DLD1 (cell line): ENCODE measurements around the gene PIH1D1.
"Not testable (repeated sequence)": the region's sequence is repeated elsewhere in the genome, so short reads cannot be mapped to it uniquely, and the experiment has no call there.

ENCODE experiments used
- in situ Hi-C: cut with HindIII; loops from 2 replicates; pipeline ENCODE4 v1.10.0; 2017; ENCODE audit warnings: low sequenced_read_pairs

PIH1D1 gene

DNA sequence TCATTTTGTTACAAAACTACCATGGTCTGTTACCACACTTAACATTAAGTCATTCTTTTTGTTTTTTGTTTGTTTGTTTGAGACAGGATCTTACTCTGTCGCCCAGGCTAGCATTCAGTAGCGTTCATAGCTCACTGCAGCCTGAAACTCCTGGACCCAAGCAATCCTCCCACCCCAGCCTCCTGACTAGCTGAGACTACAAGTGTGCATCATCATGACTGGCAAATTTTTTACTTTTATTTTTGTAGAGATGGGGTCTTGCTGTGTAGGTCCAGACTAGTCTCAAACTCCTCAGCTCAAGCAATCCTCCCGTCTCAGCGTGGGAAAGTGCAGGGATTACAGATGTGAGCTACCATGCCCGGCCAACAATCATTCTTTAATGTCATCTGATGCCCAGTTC, 4.7 kb upstream of the PIH1D1 start:
- in situ Hi-C loops: no loop called here

DNA sequence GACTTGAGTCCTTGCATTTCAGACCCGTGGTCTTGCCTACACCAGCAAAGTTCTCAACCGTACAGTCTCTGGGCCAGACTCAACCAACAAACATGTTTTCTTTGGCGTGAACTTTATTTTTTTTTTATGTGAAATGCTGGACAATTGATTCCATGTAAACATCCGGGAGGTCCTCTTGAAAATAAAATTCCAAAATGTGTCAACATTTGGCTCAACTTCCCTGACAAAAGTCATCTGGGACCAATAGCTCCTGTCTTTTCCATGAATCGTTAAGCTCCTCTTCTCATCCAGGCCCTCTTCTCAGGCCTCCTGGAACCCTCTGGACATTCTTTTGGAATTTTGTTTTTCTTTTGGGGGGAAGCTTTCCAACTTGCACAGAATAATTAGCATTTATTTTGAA, 4.2 kb upstream of the PIH1D1 start:
- in situ Hi-C loops: no loop called here

- in situ Hi-C loops: no loop called here
Observed at GRCh38 chr19:49453757-49454240, 2.2 kb upstream of the PIH1D1 start.

GRCh38 chr19:49453013-49453756, 1.6 kb upstream of the PIH1D1 start, which contains the start of gene ALDH16A1:
ALDH16A1 (plus strand) TSS chr19:49453225; CDS start chr19:49453332, 107 bp downstream.
- in situ Hi-C loops: no loop called here

GRCh38 chr19:49450405-49450804, 1.2 kb downstream of the PIH1D1 start:
- in situ Hi-C loops: no loop called here

DNA sequence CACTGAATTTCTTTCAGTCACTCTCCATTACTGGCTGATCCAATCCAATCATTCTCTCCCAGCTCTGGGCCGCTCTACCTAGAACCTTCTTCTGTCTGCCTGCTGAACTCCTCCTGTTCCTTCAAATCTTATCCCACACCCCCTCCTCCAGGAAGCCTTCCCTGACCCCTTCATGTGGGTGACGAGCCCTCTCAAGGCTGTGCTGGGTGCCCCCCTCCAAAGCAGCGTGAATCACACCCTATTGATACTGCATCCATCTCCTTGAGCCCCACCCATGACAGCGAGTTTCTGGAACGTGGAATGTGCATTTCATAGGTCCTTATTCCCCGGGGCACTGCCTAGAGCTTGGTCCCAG, 3.2 kb downstream of the PIH1D1 start:
- in situ Hi-C loops: no loop called here

GRCh38 chr19:49447485-49448431, 3.9 kb downstream of the PIH1D1 start:
- in situ Hi-C loops: no loop called here

GRCh38 chr19:49445997-49446396, 5.6 kb downstream of the PIH1D1 start:
- in situ Hi-C loops: no loop called here

GRCh38 chr19:49444100-49444700, 7.4 kb downstream of the PIH1D1 start:
- in situ Hi-C loops: not testable (repeated sequence)

DNA sequence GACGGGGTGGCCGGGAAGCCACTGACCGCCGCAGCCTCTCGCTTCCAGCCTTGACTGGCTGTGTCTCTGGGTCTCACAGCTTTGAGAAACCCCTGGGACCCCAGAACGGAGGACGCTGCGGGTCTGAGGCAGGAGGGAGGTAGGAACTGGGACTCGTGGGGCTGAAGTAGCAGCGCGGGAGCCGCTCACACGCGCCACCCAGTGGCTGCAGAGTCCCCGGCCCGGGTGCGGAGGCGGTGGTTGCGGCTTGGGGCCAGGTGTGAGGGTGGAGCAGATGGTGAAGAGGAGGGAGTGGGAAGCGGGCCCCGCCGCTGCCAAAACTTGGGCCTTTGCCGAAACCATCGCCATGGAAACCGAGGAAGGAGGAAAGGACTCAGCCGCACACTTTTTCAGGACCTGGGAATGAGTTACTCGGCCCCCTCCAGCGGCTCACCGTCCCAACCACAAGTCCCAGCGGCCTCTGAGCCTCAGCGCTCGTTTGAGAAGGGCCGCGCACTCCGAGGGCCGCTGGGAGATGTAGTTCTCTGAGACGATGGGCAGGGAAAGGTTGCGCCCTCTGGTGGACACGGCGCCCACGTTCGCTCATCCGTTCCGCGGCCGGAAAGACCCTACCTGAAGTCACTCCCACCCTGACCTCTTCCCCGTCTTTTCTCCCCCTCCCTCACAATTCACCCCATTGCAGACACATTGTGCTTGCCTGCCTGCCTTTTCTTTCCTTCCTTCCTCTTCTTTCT, 8.1 kb downstream of the PIH1D1 start:
- in situ Hi-C loops: no loop called here

GRCh38 chr19:49442771-49443365, 8.7 kb downstream of the PIH1D1 start:
- in situ Hi-C loops: no loop called here

DNA sequence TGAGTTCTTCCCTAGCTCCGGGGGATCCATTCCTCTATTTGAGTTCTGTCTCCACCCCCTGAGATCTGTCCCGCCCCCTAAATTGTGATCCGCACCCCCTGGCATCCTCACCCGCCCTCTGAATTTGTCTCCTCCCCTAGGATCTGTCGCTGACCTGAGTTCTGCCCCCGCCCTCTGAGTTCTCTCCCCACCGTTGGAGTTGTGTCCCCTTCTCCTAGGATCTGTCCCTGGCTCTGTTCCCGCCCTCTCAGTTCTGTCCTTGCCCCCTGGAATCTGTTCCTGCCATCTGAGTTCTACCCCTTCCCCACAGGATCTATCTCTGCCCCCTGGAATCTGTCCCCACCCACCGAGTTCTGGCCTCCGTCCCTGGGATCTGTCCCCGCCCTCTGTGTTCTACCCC, 9.3 kb downstream of the PIH1D1 start:
- in situ Hi-C loops: no loop called here

DNA sequence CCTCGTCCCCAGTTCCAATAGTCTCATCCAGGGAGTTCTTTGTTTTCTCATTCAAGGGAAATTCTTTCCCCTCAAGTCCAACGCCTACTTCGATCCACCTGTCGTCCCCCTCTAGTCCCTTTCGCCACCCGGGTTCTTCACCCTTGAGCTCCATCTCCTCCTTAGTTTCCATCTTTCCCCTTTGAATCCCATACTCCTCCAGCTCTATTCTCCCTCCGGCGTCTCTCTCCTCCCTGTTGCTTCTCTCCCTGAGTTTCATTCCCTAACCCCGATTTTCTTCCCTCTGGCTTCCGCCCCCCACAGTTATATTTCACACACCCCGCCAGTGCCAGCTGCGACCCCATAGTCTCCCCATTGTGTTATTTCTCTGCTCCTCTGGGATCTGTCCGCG, 9.7 kb downstream of the PIH1D1 start:
- in situ Hi-C loops: no loop called here

DNA sequence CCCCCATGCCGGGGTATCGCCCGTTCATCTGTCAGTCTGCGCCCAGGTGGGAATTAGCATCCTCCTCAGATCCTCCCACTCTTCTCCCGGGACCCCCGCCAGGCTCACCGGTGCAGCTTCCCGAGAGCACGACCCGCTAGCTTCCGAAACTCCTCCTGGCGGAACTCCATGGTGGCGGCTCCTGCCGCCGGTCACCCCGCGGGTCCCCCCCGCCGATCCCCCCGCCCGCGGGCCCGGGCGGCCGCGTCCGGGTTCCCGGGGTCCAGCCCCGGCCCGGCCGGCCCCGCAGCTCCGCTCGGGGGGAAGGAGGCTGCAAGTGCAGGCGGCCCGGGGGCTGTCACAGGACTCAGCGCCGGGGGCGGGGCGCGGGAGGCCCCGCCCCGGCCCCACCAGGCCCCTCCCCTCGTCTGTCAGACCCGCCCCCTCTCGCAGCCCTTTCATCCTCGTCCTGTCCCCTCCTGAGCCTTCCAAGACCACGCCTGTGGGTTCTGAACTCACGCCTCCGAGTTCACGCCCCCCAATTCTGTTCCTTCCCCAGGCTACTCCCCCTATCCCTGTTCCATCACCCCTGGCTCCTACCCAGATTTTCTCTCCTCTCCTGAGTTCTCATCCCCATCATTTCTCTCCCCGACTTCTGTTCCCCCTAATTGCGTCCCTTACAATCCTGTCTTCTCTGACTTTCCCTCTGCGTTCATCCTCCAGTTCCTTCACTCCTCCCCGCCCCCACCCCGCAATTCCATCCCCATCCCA, 10.2 kb downstream of the PIH1D1 start, which contains the start of gene SLC17A7:
SLC17A7 (minus strand) TSS at position 318 of the 750 bp plus-strand sequence; CDS start at position 170, 148 bp downstream.
- in situ Hi-C loops: no loop called here

DNA sequence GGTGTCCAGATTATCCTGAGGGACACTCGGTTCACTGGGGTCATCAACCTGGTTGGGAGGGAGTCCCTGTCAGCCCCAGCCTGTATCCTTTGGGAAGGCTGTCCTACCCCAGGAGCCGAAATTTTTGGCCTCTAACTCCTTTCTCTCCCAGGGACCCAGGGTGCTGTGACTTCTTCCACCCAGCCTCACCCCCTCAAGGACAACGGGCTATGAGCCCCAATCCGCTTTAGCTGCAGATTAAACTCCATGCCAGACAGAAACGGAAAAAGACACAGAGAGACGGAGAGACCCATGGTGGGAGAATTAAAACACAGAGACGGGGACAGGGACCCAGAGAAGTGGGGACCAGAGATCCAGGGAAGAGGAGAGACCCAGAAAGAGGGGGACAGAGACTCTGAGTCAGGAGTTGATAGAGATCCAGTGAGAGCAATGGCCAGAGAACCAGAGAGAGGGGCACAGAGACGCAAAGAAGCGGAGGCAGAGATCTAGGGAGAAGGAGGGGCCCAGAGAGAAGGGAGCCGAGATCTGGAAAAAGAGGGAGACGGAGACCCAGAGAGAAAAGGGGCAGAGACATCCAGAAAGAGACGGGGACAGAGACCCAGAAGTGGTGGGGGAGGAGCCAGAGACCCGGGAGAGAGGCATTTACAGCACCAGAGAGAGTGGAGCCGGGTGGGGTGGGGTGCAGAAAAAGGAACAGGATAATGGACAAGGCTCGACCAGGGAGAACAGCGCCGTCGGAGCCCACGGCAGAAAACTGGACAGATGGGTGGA, 11.0 kb downstream of the PIH1D1 start:
- in situ Hi-C loops: no loop called here

DNA sequence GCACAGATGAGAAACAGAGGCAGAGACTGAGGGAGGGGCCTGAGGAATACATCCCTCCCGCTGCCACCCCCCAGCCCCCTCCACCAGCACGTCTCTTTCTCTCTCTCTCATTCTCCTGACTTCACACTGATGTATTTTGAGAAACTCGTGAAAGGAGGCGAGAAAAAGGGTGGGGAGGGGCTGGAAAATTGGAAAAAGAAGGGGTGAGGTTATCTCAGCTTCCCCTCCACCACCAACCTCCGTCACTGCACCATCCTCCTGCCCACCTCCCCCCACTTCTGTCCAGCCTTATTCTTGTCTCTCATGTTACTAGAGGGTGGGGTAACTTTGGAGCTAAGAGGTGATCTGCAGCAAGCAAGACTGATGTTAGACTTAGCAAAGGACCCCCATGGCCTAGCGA, 11.8 kb downstream of the PIH1D1 start:
- in situ Hi-C loops: no loop called here

GRCh38 chr19:49438261-49438660, 13.4 kb downstream of the PIH1D1 start:
- in situ Hi-C loops: no loop called here

DNA sequence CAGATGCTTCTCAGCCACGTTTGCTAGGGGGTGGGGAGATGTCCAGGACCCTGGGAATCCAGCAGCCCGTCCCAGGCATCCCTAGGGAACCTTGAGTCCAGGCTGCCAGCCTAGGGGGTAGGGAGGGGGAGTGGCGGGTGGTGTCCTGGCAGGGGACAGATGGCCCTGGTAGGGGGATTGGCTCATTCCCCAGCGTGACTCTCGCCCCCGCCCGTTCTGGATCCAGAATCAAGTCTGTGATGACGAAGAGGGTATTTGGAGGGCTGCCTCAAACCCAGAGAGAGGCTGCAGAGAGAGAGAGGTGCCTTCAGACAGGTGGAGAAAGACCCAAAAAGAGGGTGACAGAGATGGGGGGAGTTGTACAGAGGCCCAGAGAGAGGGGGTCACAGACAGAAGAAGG, 14.4 kb downstream of the PIH1D1 start:
- in situ Hi-C loops: no loop called here
